Body of pancreas (tissue), 4 donors: ENCODE results near the gene HKDC1. TPM values are rescaled to one million over a fixed set of nuclear protein-coding genes. Genes with fewer than 3 reads are reported as not detected.

Experiments used
- ATAC-seq: fragments of 150-250 bp; one replicate; pipeline ENCODE4 v1.9.1; 2016
- DNase-seq, 4 donors: peaks; one replicate each; pipeline ENCODE4 v3.0.0-alpha.2; 2019
- H3K27ac ChIP-seq, 4 donors: fragments of 200-600 bp; sonication (generic); 1 replicate in 3 of 4; 2 replicates in 1 of 4; pipeline versions ENCODE4 v1.5.1 to v1.6.1; 2016 to 2019; ENCODE audit warnings: mild to moderate bottlenecking in 1 of 4, mixed read lengths in 1 of 4, moderate library complexity in 1 of 4
- H3K27me3 ChIP-seq, 2 donors: fragments of 200-600 bp; sonication (generic); one replicate each; pipeline ENCODE4 v1.6.0; 2016; ENCODE audit warnings: mild to moderate bottlenecking in 1 of 2
- H3K36me3 ChIP-seq, 2 donors: fragments of 200-600 bp; sonication (generic); replicated peaks in 1 of 2; 2 replicates each; pipeline ENCODE4 v1.5.1; 2016; ENCODE audit warnings: low read depth in 2 of 2; ENCODE audit not compliant: insufficient read depth in 1 of 2
- H3K4me1 ChIP-seq: fragments of 200-600 bp; sonication (generic); one replicate; pipeline ENCODE4 v1.6.0; 2016
- H3K4me3 ChIP-seq, 2 donors: fragments of 200-600 bp; sonication (generic); 1 replicate in 1 of 2; 2 replicates in 1 of 2; pipeline ENCODE4 v1.5.1; 2016 to 2019
- H3K9me3 ChIP-seq, 3 donors: fragments of 200-600 bp; sonication (generic); 1 replicate in 2 of 3; 2 replicates in 1 of 3; pipeline ENCODE4 v1.5.1; 2016
- POLR2A ChIP-seq, 3 donors: fragments of 450-650 bp; IDR thresholded peaks; one replicate each; pipeline ENCODE4 v1.6.1; 2016; ENCODE audit warnings: antibody characterized with exemption in 3 of 3, mild to moderate bottlenecking in 2 of 3
- WGBS, 2 donors: methylation state at CpG; one replicate each; pipeline ENCODE4 v1.1.5; 2017; 5-methylcytosine and 5-hydroxymethylcytosine counted together
- intact Hi-C: fragments of 100-400 bp; cut with DNase I; formaldehyde crosslinking; loops from one replicate; pipeline ENCODE4 v1.15.1; 2023
- total RNA-seq, 2 donors: library from RNA; depleted of rRNA; stranded (reverse); fragments of >200 nt; gene quantifications; one replicate each; pipeline ENCODE4 v1.1.0, GENCODE V29; 2016
- TF ChIP-seq, protein P1 (sequence below), 7 experiments: fragments of 450-650 bp in 4 of 7; fragments of 200-600 bp in 3 of 7; sonication (generic) in 3 of 7; IDR thresholded peaks; one replicate each; pipeline ENCODE4 v1.5.1; 2016 to 2019; ENCODE audit warnings: antibody characterized with exemption in 7 of 7

HKDC1 gene
- total RNA-seq, 2 donors from 2014 or later, result 6.7 to 13.5 TPM

GRCh38 chr10:69211104-69211503 lies 9.0 kb upstream of the HKDC1 start:
- no peak overlapping the region for H3K27ac ChIP-seq
- H3K27me3 ChIP-seq, result no peaks in the 10 kb centered on the region
- no peaks in the 10 kb centered on the region for H3K4me1 ChIP-seq
- no peak overlapping the region for H3K4me3 ChIP-seq
- WGBS, 2 donors, result 31 to 43% methylated on average over 2 of the region's 2 CpGs
- no peak for DNase-seq
- no peaks in the 10 kb centered on the region for H3K9me3 ChIP-seq
- H3K36me3 ChIP-seq, result peaks cover 9 to 13% of the 10 kb centered on the region in 2 donors
- TF ChIP-seq, protein P1, sequence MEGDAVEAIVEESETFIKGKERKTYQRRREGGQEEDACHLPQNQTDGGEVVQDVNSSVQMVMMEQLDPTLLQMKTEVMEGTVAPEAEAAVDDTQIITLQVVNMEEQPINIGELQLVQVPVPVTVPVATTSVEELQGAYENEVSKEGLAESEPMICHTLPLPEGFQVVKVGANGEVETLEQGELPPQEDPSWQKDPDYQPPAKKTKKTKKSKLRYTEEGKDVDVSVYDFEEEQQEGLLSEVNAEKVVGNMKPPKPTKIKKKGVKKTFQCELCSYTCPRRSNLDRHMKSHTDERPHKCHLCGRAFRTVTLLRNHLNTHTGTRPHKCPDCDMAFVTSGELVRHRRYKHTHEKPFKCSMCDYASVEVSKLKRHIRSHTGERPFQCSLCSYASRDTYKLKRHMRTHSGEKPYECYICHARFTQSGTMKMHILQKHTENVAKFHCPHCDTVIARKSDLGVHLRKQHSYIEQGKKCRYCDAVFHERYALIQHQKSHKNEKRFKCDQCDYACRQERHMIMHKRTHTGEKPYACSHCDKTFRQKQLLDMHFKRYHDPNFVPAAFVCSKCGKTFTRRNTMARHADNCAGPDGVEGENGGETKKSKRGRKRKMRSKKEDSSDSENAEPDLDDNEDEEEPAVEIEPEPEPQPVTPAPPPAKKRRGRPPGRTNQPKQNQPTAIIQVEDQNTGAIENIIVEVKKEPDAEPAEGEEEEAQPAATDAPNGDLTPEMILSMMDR (IDR thresholded peaks at IDR 0.05), result no peak
- no peak for TF ChIP-seq POLR2A (IDR thresholded peaks at IDR 0.05)
- intact Hi-C loops, result no loop called here
- no peak for ATAC-seq

DNA sequence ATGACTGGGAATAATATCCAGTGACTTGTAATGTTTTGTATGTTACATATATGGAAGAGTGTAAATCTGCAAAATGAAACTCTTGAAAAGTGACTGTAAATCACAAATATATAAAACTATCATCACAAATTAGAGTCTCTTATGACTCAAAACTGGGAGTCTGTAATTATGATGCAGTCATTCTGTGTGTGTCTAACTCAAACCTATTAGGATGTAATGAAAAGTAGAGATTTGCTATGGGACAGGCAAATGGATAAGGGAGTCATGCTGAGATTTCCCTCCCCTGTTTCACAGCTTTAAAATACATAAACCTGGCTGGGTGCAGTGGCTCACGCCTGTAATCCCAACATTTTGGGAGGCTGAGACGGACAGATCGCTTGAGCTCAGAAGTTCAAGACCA lies 8.6 kb upstream of the HKDC1 start:
- Histone ChIP-seq H3K4me1 (no peaks in the 10 kb centered on the region), H3K27me3 (no peaks in the 10 kb centered on the region), H3K4me3 (no peak overlapping the region), H3K9me3 (no peaks in the 10 kb centered on the region), H3K27ac (no peak overlapping the region), H3K36me3 (peaks cover 9 to 10% of the 10 kb centered on the region in 2 donors)
- intact Hi-C loops, result no loop called here
- no peak for TF ChIP-seq POLR2A (IDR thresholded peaks at IDR 0.05)
- TF ChIP-seq, protein P1 (IDR thresholded peaks at IDR 0.05), result no peak
- DNase-seq (no peak), ATAC-seq (no peak)
- WGBS, 2 donors, result 84 to 92% methylated on average over 3 of the region's 3 CpGs

DNA sequence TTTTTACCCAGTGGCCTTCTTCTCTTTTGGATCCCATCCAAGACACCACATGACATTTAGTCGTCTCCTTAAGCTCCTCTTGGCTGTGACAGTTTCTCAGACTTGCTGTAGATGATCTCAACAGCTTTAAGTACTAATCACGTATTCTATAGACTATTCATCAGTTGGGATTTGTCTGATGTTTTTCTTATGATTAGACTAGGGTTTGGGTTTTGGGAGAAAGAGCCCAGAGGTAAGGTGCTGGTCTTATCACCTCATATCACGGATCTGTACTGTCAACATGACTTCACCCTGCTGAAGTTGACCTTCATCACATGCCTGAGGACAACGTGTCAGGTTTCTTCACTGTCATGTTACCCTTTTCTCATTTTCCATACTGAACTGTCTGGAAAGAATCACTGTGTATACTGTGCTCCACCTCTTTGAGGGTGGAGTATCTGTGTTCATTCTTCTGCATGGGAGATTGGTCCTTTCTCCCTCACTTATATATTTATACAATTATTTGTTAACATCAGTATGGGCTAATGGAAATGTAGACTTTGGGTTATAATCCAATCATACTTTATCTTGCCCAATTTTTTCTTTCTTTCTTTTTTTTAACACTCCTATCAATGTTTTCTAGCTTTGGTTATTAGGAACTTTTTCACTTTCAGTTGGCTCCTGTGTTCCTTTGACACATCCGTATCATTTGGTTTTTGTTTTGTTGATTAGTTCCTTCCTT lies 6.4 kb upstream of the HKDC1 start:
- Histone ChIP-seq H3K36me3 (peaks cover 0 to 2% of the 10 kb centered on the region in 2 donors), H3K4me1 (peaks cover 11% of the 10 kb centered on the region), H3K27me3 (no peaks in the 10 kb centered on the region), H3K9me3 (no peaks in the 10 kb centered on the region), H3K4me3 (no peak overlapping the region), H3K27ac (no peak overlapping the region)
- DNase-seq (no peak), ATAC-seq (no peak)
- intact Hi-C loops, result no loop called here
- 33 to 34% methylated on average over 5 of the region's 5 CpGs for WGBS, 2 donors
- TF ChIP-seq, protein P1 (IDR thresholded peaks at IDR 0.05), result no peak
- TF ChIP-seq POLR2A (IDR thresholded peaks at IDR 0.05), result no peak

GRCh38 chr10:69214666-69215131 lies 5.4 kb upstream of the HKDC1 start:
- TF ChIP-seq, protein P1 (IDR thresholded peaks at IDR 0.05), result no peak
- no peak for TF ChIP-seq POLR2A (IDR thresholded peaks at IDR 0.05)
- Histone ChIP-seq H3K36me3 (no peaks in the 10 kb centered on the region), H3K27me3 (no peaks in the 10 kb centered on the region), H3K4me1 (peaks cover 11% of the 10 kb centered on the region), H3K27ac (no peak overlapping the region), H3K9me3 (no peaks in the 10 kb centered on the region), H3K4me3 (no peak overlapping the region)
- intact Hi-C loops, result no loop called here
- WGBS, 2 donors, result 73 to 89% methylated on average over 6 of the region's 6 CpGs
- no peak for DNase-seq
- ATAC-seq, result no peak
